CMK (cell line): ENCODE data around the gene RASA4B.
A peak's percentile ranks its signal among the peaks of the same experiment; 100 is the strongest.
"Not testable (repeated sequence)": the region's sequence is repeated elsewhere in the genome, so short reads cannot be mapped to it uniquely, and the experiment has no call there.

ENCODE experiments used
- DNase-seq: peaks from one replicate; pipeline ENCODE4 v3.0.0-alpha.2; 2010; ENCODE audit warnings: low read depth

The RASA4B gene

GRCh38 chr7:102517550-102518147 lies at the start of gene RASA4B:
Gene RASA4B, minus strand, starts transcription at chr7:102517777. Its CDS starts 67 bp downstream, at chr7:102517710.
- not testable (repeated sequence) for DNase-seq

- not testable (repeated sequence) for DNase-seq
These were observed 33.3 kb upstream of the RASA4B start, which contains the start of gene SPDYE2 for GRCh38 chr7:102550808-102551422. Gene SPDYE2, plus strand, starts transcription at chr7:102551226. Its CDS starts 2,030 bp downstream, at chr7:102553256.

GRCh38 chr7:102546353-102546752 lies 28.8 kb upstream of the RASA4B start:
- DNase-seq, result not testable (repeated sequence)

- DNase-seq, result not testable (repeated sequence)
These were observed 27.7 kb upstream of the RASA4B start for GRCh38 chr7:102545288-102545687.

GRCh38 chr7:102544372-102544771 lies 26.8 kb upstream of the RASA4B start:
- DNase-seq, result not testable (repeated sequence)

- DNase-seq, result not testable (repeated sequence)
These were observed 26.0 kb upstream of the RASA4B start, which contains the start of gene UPK3BL2 for GRCh38 chr7:102543596-102543995. Gene UPK3BL2, minus strand, starts transcription at chr7:102543696. Its CDS starts 60 bp downstream, at chr7:102543636.

GRCh38 chr7:102542771-102543170 lies 25.2 kb upstream of the RASA4B start:
- not testable (repeated sequence) for DNase-seq

- DNase-seq, result not testable (repeated sequence)
These were observed 24.5 kb upstream of the RASA4B start for GRCh38 chr7:102542083-102542482.

GRCh38 chr7:102540604-102541003 lies 23.0 kb upstream of the RASA4B start:
- not testable (repeated sequence) for DNase-seq

- DNase-seq, result not testable (repeated sequence)
These were observed 17.6 kb upstream of the RASA4B start for GRCh38 chr7:102535062-102535615.

- not testable (repeated sequence) for DNase-seq
These were observed 14.6 kb upstream of the RASA4B start for GRCh38 chr7:102532127-102532526.

GRCh38 chr7:102531583-102531982 lies 14.0 kb upstream of the RASA4B start:
- DNase-seq, result not testable (repeated sequence)

GRCh38 chr7:102527822-102528793 lies 10.5 kb upstream of the RASA4B start:
- DNase-seq, result not testable (repeated sequence)

GRCh38 chr7:102527182-102527581 lies 9.6 kb upstream of the RASA4B start:
- not testable (repeated sequence) for DNase-seq

- not testable (repeated sequence) for DNase-seq
These were observed 7.2 kb upstream of the RASA4B start for GRCh38 chr7:102524803-102525202.

- not testable (repeated sequence) for DNase-seq
These were observed 3.2 kb upstream of the RASA4B start for GRCh38 chr7:102520797-102521196.

GRCh38 chr7:102516951-102517350 lies 626 bp downstream of the RASA4B start:
- not testable (repeated sequence) for DNase-seq

- not testable (repeated sequence) for DNase-seq
These were observed 1.7 kb downstream of the RASA4B start for GRCh38 chr7:102515889-102516288.

GRCh38 chr7:102514881-102515721 lies 2.5 kb downstream of the RASA4B start:
- DNase-seq, result not testable (repeated sequence)

GRCh38 chr7:102512642-102513221 lies 4.8 kb downstream of the RASA4B start:
- peak; percentile 100 for DNase-seq
